DMS79 treated with DMSO at 0.1 percent for 48 hours (cell line): ENCODE data around the gene SERPING1.
A peak's percentile ranks its signal among the peaks of the same experiment; 100 is the strongest.
"Not testable (repeated sequence)": the region's sequence is repeated elsewhere in the genome, so short reads cannot be mapped to it uniquely, and the experiment has no call there.

Source experiments
- DNase-seq: peaks from one replicate; lab custom pipeline; 2025; lab: John Stamatoyannopoulos, UW

The SERPING1 gene

GRCh38 chr11:57652230-57652629 lies 54.7 kb downstream of the SERPING1 start:
- not testable (repeated sequence) for DNase-seq

GRCh38 chr11:57652662-57653061 lies 55.2 kb downstream of the SERPING1 start:
- DNase-seq = no peak

DNA sequence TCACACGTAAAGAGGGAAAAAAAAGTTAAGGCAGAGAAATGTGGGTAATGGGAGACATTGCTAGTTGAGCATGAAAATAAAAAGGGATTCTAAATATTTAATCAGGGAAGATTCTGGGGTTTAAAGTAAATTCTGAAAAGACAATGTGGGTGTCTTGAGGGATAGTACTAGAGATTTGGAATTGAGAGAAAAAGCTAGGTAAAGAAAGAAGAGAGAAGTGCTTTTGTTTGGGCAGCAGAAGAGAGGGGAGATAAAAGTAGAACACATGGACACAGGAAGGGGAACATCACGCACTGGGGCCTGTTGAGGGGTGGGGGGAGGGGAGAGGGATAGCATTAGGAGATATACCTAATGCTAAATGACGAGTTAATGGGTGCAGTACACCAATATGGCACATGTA lies 55.7 kb downstream of the SERPING1 start:
- no peak for DNase-seq

GRCh38 chr11:57656885-57657193 lies 59.4 kb downstream of the SERPING1 start:
- no peak for DNase-seq

GRCh38 chr11:57657194-57658022 lies 59.9 kb downstream of the SERPING1 start, which contains the start of gene CLP1:
CLP1 (plus strand) TSS chr11:57657762; CDS start chr11:57659477, 1,715 bp downstream.
- peak; percentile 97 for DNase-seq

GRCh38 chr11:57658023-57658361 lies 60.5 kb downstream of the SERPING1 start:
- DNase-seq = no peak

GRCh38 chr11:57659669-57660068 lies 62.2 kb downstream of the SERPING1 start:
- DNase-seq = no peak

DNA sequence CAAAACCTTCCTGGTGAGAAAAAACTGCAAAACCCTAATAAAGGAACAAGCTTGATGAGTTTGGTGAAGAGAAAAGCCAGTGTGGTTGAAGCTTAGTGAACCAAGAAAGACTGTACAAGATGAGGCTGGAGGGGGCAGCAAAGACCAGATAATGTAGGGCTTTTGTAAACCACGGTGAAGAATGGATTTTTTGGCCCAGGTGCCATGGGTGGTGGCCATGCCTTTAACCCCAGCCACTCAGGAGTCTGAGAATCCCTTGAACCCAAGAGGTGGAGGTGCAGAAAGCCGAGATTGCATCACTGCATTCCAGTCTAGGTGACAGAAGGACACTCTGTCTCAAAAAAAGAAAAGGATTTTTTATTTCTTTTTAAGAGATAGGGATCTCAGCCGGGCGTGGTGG lies 65.4 kb downstream of the SERPING1 start:
- DNase-seq = no peak

DNA sequence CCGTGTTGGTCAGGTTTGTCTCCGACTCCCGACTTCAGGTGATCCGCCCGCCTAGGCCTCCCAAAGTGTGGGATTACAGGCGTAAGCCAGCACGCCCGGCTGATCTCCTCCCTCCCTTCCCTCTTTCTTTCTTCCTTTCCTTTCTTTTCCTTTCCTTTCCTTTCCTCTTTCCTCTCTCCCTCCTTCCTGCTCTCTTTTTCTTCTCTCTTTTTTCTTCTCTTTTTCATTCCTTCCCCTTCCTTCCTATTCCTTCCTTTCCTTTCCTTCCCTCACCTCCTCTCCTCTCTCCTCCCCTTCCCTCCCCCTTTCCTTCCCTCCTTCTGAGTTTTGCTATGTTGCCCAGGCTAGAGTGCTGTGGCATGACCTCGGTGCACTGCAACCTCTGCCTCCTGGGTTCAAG lies 66.5 kb downstream of the SERPING1 start:
- no peak for DNase-seq
